Measurements from ENCODE around the gene SAP30BP. TPM values are rescaled to one million over a fixed set of nuclear protein-coding genes. Genes with fewer than 3 reads are reported as not detected.

The SAP30BP gene
- total and polyA plus RNA-seq, 10 of the 15 experiments (the other 5 are each of a cell fraction or from before 2014, with no cell fraction given), result 57.9 to 166 (median 94.5) TPM

DNA sequence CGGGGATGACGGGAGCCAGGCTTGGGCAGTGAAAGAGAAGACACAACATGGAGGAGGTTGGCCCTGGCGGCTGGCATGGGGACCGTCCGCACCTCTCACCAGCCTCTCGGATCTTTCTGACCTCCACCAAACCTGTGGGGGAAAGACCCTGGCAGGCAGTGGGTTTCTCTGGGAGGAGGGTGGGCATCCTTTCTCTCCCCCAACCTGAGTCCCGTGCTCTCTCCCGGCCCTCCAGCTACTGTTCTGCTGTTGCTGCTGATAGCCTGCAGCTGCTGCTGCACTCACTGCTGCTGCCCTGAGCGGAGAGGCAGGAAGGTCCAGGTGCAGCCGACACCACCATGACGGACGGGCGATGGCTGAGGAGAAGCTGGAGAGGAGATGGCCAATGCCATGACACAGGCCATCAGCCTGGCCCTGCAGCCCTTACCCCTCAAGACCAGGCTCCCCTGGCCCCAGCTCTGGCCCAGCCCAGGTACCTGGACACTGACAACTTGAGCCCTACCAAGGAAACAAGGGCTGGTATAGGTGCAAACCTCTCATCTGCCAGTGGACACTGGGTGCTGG, 26.5 kb upstream of the SAP30BP start (continued):
- TF ChIP-seq, protein P1, sequence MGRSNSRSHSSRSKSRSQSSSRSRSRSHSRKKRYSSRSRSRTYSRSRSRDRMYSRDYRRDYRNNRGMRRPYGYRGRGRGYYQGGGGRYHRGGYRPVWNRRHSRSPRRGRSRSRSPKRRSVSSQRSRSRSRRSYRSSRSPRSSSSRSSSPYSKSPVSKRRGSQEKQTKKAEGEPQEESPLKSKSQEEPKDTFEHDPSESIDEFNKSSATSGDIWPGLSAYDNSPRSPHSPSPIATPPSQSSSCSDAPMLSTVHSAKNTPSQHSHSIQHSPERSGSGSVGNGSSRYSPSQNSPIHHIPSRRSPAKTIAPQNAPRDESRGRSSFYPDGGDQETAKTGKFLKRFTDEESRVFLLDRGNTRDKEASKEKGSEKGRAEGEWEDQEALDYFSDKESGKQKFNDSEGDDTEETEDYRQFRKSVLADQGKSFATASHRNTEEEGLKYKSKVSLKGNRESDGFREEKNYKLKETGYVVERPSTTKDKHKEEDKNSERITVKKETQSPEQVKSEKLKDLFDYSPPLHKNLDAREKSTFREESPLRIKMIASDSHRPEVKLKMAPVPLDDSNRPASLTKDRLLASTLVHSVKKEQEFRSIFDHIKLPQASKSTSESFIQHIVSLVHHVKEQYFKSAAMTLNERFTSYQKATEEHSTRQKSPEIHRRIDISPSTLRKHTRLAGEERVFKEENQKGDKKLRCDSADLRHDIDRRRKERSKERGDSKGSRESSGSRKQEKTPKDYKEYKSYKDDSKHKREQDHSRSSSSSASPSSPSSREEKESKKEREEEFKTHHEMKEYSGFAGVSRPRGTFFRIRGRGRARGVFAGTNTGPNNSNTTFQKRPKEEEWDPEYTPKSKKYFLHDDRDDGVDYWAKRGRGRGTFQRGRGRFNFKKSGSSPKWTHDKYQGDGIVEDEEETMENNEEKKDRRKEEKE (IDR thresholded peaks at IDR 0.05), result no peak

DNA sequence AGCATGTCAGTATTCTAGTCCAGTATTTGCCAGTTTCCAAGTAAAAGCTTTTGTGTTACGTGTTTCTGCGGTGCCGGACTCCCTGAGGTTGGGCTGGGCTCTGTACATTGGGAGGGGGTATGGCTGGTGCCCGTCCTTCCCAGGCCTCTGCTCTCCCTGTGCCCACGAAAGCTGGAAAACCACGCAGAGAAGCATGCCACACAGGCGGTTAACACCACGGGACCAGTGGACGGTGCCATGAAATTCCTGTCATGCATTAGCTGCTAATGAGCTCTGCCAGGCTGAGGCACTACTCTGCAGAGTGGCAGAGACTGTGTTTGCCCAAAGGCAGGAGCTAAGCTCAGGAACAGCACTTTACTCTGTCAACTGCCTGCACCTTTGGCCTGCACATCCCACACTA, 25.8 kb upstream of the SAP30BP start:
- WGBS (ENCODE audit: insufficient coverage, insufficient replicate concordance, low lambda C conversion rate, missing lambda C conversion rate), result 87% methylated on average over 9 of the region's 9 CpGs
- H3K4me2 ChIP-seq (ENCODE audit: control insufficient read depth, insufficient read depth), result no peak overlapping the region
- H3K9ac ChIP-seq (ENCODE audit: control insufficient read depth, insufficient read depth, low read length), result no peak overlapping the region
- in situ Hi-C loops (cut with MboI), result no loop called here
- POLR2A ChIA-PET, result no interaction called here
- H3K27ac ChIP-seq (ENCODE audit: control insufficient read depth, insufficient read depth), result no peak overlapping the region
- no peak for FAIRE-seq
- BruUV-seq (replicated peaks), result no TSS peak
- no peak for ATAC-seq
- H3K4me1 ChIP-seq (ENCODE audit: control insufficient read depth, insufficient read depth, low read length), result peaks cover 13% of the 10 kb centered on the region
- no peak overlapping the region for H3K4me3 ChIP-seq
- no peak for DNase-seq (ENCODE audit: low read depth, low spot score)
- H4K20me1 ChIP-seq (ENCODE audit: control insufficient read depth, insufficient read depth), result no peaks in the 10 kb centered on the region; the same call in 1 of the 2 replicates
- peaks cover 3 to 6% of the 10 kb centered on the region in 2 experiments; a peak in 3 of 4 replicates for H3K36me3 ChIP-seq (ENCODE audit: control insufficient read depth in 2 of 2, insufficient read depth in 2 of 2, low read length in 1 of 2)
- SMC1A ChIA-PET (ENCODE audit: uncharacterized antibody, unreplicated experiment), result interaction anchor here (0.8 to 2.1 kb wide), 2 partner anchors 8 to 25 kb away, joined by 3 to 7 read pairs; partner anchors contain the start of genes RECQL5 and SMIM5
- CTCF ChIA-PET, result interaction anchor here (0.5 to 10.0 kb wide), 6 partner anchors 8 to 106 kb away, joined by 4 to 89 read pairs (median 4); partner anchors contain the start of gene SMIM5
- no peaks in the 10 kb centered on the region for H3K9me3 ChIP-seq (replicated peaks; ENCODE audit: control insufficient read depth, insufficient read depth, low read length)
- no peak overlapping the region for H2AFZ ChIP-seq (ENCODE audit: control insufficient read depth, low read depth, low read length)
- intact Hi-C loops (cut with micrococcal nuclease; ENCODE audit: unreplicated experiment), result no loop called here
- RAD21 ChIA-PET (ENCODE audit: unreplicated experiment), result no interaction called here
- H3K79me2 ChIP-seq (ENCODE audit: control insufficient read depth, insufficient read depth, low read length), result no peaks in the 10 kb centered on the region
- no peaks in the 10 kb centered on the region for H3K27me3 ChIP-seq (replicated peaks in 1 of 2; ENCODE audit: control insufficient read depth in 2 of 2, insufficient read depth in 2 of 2, low read length in 1 of 2)
- no peak for TF ChIP-seq WRNIP1 (IDR thresholded peaks at IDR 0.05; ENCODE audit: borderline replicate concordance, low read depth, low read length)
- TF ChIP-seq POLR2AphosphoS2 (IDR thresholded peaks at IDR 0.05; ENCODE audit: low read depth, low read length), result no peak
- TF ChIP-seq SMC3 (IDR thresholded peaks at IDR 0.05; ENCODE audit: borderline replicate concordance, low read length), result no peak
- TF ChIP-seq CEBPB (IDR thresholded peaks at IDR 0.05; ENCODE audit: borderline replicate concordance in 1 of 2, low read depth in 2 of 2, low read length in 2 of 2), result no peak
- TF ChIP-seq KAT2A (conservative IDR thresholded peaks at IDR 0.05; ENCODE audit: control insufficient read depth, low read depth, low read length), result no peak
- TF ChIP-seq MTA2 (IDR thresholded peaks at IDR 0.05; ENCODE audit: low read depth), result no peak
- no peak for TF ChIP-seq RAD21 (IDR thresholded peaks at IDR 0.05; ENCODE audit: insufficient read depth, low read depth, low read length)
- TF ChIP-seq, protein P2, sequence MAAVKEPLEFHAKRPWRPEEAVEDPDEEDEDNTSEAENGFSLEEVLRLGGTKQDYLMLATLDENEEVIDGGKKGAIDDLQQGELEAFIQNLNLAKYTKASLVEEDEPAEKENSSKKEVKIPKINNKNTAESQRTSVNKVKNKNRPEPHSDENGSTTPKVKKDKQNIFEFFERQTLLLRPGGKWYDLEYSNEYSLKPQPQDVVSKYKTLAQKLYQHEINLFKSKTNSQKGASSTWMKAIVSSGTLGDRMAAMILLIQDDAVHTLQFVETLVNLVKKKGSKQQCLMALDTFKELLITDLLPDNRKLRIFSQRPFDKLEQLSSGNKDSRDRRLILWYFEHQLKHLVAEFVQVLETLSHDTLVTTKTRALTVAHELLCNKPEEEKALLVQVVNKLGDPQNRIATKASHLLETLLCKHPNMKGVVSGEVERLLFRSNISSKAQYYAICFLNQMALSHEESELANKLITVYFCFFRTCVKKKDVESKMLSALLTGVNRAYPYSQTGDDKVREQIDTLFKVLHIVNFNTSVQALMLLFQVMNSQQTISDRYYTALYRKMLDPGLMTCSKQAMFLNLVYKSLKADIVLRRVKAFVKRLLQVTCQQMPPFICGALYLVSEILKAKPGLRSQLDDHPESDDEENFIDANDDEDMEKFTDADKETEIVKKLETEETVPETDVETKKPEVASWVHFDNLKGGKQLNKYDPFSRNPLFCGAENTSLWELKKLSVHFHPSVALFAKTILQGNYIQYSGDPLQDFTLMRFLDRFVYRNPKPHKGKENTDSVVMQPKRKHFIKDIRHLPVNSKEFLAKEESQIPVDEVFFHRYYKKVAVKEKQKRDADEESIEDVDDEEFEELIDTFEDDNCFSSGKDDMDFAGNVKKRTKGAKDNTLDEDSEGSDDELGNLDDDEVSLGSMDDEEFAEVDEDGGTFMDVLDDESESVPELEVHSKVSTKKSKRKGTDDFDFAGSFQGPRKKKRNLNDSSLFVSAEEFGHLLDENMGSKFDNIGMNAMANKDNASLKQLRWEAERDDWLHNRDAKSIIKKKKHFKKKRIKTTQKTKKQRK (IDR thresholded peaks at IDR 0.05; ENCODE audit: low read depth, low read length), result no peak
- no peak for TF ChIP-seq TARDBP (IDR thresholded peaks at IDR 0.05; ENCODE audit: borderline replicate concordance)
- TF ChIP-seq ZNF384 (IDR thresholded peaks at IDR 0.05; ENCODE audit: borderline replicate concordance, low read depth, low read length), result no peak
